ENCODE data around the gene EXOC6. TPM values are rescaled to one million over a fixed set of nuclear protein-coding genes. Genes with fewer than 3 reads are reported as not detected.

Gene EXOC6
- total RNA-seq, 1 donor from 2014 or later: 21.7 TPM

- Mint-ChIP-seq H3K9me3 (ENCODE audit: low read depth) (no peaks in the 10 kb centered on the region), H3K27me3 (peaks cover 23% of the 10 kb centered on the region), H3K36me3 (ENCODE audit: insufficient read depth) (no peaks in the 10 kb centered on the region), H3K4me1 (ENCODE audit: low read depth) (peaks cover 6% of the 10 kb centered on the region), H3K27ac (no peak overlapping the region), H3K4me3 (ENCODE audit: low read depth) (no peak overlapping the region)
- DNase-seq (ENCODE audit: low spot score, unreplicated experiment): no peak
- TF ChIP-seq CTCF (IDR thresholded peaks at IDR 0.05; ENCODE audit: unreplicated experiment): no peak
Measured at GRCh38 chr10:93081318-93081717, 233.0 kb downstream of the EXOC6 start.

- Mint-ChIP-seq H3K27me3 (peaks cover 18% of the 10 kb centered on the region), H3K9me3 (ENCODE audit: low read depth) (no peaks in the 10 kb centered on the region), H3K27ac (no peak overlapping the region), H3K4me3 (ENCODE audit: low read depth) (no peak overlapping the region), H3K4me1 (ENCODE audit: low read depth) (peaks cover 6% of the 10 kb centered on the region), H3K36me3 (ENCODE audit: insufficient read depth) (no peaks in the 10 kb centered on the region)
- DNase-seq (ENCODE audit: low spot score, unreplicated experiment): no peak
- no peak for TF ChIP-seq CTCF (IDR thresholded peaks at IDR 0.05; ENCODE audit: unreplicated experiment)
Measured at GRCh38 chr10:93081834-93082233, 233.5 kb downstream of the EXOC6 start.

DNA sequence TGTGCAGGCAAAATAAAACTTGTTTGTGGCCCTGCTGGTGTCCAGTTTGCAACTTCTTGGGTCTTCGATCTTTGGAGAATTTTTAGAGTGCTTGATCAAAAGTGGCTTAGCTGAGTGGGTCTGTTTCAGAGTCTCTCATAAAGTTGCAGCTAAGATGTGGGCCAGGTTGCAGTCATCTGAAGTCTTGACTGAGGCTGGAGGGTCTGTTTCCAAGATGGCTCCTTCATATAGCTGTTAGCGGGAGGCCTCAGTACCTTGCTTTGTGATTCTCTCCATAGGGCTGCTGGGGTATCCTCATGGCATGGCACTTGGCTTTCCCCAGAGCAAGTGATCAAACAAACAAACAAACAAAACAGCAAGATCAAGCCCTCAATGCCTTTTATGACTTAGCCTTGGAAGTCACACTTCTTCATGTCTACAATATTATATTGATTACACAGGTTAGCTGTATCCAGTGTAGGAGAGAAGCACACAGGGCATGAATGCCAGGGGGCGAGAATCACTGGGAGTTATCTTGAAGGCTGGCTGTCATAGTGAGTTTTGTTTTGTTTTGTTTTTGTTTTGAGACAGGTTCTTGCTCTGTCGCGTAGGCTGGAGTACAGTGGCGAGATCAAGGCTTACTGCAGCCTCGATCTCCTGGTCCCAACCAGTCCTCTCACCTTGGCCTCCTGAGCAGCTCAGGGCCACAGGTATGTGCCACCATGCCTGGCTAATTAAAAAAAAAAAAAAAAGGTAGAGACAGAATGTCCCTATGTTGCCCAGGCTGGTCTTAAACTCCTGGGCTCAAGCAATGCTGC, 235.6 kb downstream of the EXOC6 start:
- DNase-seq (ENCODE audit: low spot score, unreplicated experiment): no peak
- Mint-ChIP-seq H3K36me3 (ENCODE audit: insufficient read depth) (no peaks in the 10 kb centered on the region), H3K9me3 (ENCODE audit: low read depth) (no peaks in the 10 kb centered on the region), H3K4me3 (ENCODE audit: low read depth) (no peak overlapping the region), H3K4me1 (ENCODE audit: low read depth) (peaks cover 1% of the 10 kb centered on the region), H3K27ac (no peak overlapping the region), H3K27me3 (peaks cover 15% of the 10 kb centered on the region)
- TF ChIP-seq CTCF (IDR thresholded peaks at IDR 0.05; ENCODE audit: unreplicated experiment): no peak

GRCh38 chr10:93085272-93085859, 237.0 kb downstream of the EXOC6 start:
- no peak for DNase-seq (ENCODE audit: low spot score, unreplicated experiment)
- no peak for TF ChIP-seq CTCF (IDR thresholded peaks at IDR 0.05; ENCODE audit: unreplicated experiment)
- H3K4me3 Mint-ChIP-seq (ENCODE audit: low read depth): no peak overlapping the region
- no peaks in the 10 kb centered on the region for H3K36me3 Mint-ChIP-seq (ENCODE audit: insufficient read depth)
- no peaks in the 10 kb centered on the region for H3K9me3 Mint-ChIP-seq (ENCODE audit: low read depth)
- H3K27me3 Mint-ChIP-seq: peaks cover 9% of the 10 kb centered on the region
- H3K27ac Mint-ChIP-seq: no peak overlapping the region
- no peaks in the 10 kb centered on the region for H3K4me1 Mint-ChIP-seq (ENCODE audit: low read depth)

DNA sequence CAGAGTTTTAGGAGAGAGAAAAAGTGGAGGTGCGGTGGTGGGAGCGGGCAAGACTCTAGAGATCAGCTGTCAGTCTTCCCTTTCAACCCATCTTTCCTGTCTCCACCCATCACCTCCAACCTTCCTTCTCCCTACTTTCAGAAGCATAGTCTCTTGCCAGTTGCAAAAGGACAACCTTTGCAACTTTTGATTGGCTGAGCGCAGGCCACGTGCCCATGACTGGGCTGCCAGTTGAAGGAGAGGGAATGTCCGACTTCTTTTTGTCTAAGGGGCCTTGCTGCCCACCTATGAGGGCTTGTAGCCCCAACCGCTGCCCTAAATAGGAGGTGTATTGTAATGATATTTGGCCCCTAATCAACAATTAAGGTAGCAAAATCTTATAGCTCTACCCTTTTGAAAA, 238.0 kb downstream of the EXOC6 start:
- TF ChIP-seq CTCF (IDR thresholded peaks at IDR 0.05; ENCODE audit: unreplicated experiment): no peak
- Mint-ChIP-seq H3K36me3 (ENCODE audit: insufficient read depth) (no peaks in the 10 kb centered on the region), H3K9me3 (ENCODE audit: low read depth) (no peaks in the 10 kb centered on the region), H3K27ac (no peak overlapping the region), H3K27me3 (peaks cover 5% of the 10 kb centered on the region), H3K4me3 (ENCODE audit: low read depth) (no peak overlapping the region), H3K4me1 (ENCODE audit: low read depth) (no peaks in the 10 kb centered on the region)
- no peak for DNase-seq (ENCODE audit: low spot score, unreplicated experiment)

Measured in progenitor cell of endocrine pancreas (in vitro differentiated cells).